HG03039 (cell line): ENCODE data around the gene POFUT2.

ENCODE experiments used
- ATAC-seq: cut with Tn5 transposase; IDR thresholded peaks from one replicate; pipeline ENCODE4 v1.9.1; 2021; ENCODE audit warnings: mild to moderate bottlenecking, moderate library complexity; ENCODE audit not compliant: unreplicated experiment

The POFUT2 gene

DNA sequence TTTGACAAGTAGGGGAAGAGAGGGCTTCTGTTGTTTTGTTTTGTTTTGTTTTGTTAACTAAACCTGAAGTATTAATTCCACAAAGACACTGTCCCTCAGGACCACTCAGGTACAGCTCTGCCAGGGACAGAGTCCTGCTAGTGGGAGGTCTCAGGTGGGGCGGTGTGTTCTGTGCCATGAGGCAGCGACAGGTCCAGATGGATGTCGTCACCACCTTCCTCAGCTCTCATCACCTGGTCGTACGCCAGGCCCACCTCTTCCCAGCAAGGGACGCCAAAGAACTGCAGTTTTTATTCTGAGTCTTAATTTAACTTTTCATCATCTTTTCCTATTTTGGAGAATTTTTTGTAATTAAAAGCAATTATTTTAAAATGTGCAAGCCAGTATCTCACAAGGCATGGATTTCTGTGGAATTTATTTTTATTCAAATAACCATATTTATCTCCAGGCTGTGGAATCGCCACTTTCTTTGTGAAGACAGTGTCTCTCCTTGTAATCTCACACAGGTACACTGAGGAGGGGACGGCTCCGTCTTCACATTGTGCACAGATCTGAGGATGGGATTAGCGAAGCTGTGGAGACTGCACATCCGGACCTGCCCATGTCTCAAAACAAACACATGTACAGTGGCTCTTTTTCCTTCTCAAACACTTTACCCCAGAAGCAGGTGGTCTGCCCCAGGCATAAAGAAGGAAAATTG lies 62.5 kb downstream of the POFUT2 start:
- ATAC-seq, result no peak

DNA sequence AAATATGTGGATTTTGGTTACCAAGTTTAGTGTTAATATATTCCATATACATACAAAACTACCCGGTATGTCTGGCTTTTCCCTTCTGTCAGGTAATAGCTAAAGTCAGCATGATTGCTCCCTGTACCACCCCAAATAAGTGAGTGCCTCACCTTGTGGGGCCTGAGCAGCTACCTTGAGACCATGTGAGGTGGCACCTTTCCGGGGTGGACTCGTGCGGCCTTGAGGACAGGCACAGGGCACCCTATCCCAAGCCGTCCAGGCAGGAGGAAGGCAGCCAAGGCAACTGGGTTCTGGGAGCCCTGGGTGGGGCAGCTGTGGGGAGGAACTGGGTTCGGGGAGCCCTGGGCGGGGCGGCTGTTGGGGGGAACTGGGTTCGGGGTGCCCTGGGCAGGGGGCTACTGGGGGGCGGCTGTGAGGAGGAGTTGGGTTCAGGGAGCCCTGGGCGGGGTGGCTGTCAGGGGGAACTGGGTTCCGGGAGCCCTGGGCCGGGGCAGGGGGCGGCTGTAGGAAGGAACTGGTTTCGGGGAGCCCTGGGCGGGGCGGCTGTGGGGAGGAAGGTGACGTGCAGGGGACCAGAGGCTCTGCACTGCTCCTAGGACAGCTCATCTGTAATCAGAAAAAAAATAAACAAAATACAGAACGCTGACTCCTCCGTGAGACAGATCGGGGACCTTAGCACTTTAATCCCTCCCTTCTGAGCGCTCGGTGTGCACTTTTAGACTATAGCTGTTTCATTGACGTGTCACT lies 63.3 kb downstream of the POFUT2 start:
- no peak for ATAC-seq

DNA sequence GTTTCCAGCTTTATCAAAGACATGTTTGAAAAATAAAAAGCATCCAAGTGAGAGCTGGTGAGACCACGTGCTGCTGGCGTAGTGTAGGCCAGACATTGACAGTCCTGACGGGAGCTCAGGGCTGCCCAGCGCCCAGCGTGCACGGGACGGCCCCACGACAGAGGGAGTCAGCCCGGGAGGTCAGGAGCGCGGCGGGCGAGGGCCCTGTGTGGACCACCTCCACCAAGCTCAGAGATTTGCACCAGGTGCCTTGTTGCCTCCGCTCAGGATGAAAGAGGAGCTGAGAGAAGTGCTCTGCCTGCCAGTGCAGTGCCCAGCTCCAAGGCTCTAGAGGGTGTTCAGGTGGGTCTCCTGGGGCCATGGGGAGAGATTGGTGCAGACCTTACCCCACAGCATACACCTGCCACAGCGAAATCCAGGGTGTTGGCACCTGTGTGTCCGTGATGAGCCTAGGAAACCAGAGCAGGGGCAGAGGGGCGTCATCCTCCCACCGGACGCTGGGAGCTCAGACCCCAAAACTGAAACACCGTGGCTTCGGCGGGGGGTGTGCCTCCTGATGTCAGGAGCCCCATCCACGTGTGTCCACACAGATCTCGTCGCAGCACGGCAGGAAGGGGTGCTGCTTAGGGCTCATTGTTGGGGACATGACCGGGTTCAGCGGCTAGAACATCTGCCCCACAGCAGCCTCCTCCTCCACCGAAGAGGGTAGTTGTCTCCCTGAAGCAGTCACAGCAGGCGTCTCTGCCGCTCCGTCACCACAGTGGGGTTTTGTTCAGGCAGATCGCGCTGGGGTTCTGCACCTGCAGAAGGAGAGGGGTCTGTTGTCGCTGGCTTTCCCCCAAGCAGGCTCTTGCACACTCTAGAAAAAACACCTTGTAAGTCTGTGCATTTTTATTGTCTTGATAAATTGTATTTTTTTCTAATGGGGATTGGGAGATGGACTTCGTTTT lies 64.2 kb downstream of the POFUT2 start:
- ATAC-seq, result no peak

DNA sequence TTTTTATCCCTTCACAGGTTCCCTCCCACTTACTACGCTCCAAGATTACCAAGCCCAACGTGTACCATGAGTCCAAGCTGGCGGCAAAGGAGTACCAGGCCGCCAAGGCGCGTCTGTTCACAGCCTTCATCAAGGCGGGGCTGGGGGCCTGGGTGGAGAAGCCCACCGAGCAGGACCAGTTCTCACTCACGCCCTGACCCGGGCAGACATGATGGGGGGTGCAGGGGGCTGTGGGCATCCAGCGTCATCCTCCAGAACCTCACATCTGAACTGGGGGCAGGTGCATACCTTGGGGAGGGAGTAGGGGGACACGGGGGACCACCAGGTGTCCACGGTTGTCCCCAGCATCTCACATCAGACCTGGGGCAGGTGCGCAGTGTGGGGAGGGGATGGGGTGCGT lies 65.7 kb downstream of the POFUT2 start:
- ATAC-seq, result no peak

DNA sequence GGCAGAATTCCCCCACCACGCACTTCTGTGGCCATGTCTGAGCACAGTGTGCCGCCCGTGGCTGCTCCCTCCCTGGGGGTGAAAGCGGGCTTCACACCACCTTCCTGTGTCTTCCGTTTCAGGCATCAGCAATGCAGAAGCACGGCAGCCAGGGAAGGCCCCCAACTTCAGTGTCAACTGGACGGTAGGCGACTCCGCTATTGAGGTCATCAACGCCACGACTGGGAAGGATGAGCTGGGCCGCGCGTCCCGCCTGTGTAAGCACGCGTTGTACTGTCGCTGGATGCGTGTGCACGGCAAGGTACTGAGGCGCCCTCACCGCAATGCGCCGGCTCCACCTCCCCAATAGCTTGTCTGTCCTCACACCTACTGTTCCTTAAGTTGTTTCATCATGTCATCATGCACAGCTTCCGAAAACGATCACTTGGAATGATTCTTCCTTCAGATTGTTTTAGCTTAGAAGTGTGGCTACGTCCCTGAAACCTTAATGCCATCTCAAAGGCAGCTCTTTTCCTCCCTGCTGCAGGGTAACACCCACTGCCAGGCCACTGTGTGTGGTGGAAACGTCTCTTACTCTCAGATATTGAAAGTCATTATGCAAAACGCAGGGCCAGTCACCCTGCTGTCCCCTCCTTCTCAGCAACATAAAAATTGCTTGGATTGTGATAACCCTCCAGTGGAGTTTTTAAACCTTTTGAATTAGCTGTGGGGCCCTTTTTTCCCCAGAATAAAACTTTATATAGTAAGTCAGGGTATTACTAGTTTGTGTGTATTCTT lies 66.8 kb downstream of the POFUT2 start:
- no peak for ATAC-seq

DNA sequence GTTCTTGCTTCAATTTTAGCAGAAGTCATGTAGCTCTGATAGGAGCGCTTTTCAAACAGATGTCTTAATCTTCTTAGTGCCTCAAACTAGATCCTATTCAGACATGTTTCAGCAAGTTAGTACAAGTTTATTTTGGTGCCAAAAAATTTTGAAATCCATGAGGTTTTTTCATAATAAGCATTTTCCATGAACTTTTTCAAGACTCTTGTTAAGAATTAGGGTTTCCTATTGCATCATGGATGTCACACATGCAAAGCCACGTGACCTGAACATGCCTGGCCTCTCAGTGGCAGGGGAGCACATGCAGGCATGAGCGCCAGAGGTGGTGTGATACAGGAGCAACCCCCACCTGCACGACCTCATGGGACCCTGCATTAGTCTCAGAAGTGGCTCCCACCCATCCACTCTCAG lies 67.6 kb downstream of the POFUT2 start:
- no peak for ATAC-seq

DNA sequence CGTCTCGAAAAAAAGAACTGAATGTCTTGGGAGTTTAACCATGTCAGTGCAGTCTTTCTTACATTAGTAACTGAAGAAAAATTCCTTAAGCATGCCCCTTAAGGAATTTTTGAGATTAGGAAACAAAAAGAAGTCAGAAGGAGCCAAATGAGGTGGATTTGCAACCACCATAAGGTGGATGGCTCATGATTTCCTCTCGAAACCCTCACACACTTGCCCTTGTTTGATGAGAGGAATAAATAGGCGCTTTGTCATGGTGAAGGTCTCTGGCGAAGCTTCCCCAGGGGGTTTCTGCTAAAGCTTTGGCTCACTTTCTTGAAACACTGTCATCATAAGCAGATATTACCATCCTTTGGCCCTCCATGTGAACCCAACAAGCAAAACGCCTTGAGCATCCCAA lies 68.2 kb downstream of the POFUT2 start:
- no peak for ATAC-seq

DNA sequence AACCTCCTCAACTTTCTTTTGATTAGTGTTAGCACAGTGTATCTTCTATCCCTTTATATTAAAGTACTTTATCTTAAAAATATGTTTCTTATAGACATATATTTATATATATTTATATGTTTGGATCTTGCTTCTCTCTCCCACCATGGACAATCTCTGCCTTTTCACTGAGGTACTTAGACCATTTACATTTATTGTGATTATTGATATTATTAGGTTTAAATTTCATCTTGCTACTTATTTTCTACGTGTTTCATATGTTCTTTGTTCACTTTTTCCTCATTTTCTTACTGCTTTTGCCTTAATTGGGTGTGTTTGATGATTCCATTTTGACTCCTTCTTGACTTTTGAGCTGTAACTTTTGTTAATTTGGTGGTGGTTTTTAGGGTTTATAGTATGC lies 70.7 kb downstream of the POFUT2 start:
- ATAC-seq, result no peak

DNA sequence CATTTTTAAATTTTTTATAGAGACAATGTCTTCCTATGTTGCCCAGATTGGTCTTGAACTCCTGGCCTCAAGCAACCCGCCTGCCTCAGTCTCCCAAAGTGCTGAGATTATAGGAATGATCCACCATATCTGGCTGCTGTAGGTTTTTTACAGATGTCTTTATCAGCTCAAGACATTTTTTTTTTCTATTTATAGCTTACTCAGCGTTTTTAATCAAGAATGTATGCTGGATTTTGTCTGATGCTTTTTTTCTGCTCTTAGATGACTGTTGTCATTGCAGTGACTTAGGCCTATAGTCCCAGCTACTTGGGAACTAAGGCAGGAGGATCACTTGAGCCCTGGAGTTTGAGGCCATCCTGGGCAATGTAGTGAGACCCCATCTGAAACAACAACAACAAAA lies 72.5 kb downstream of the POFUT2 start:
- ATAC-seq, result no peak
